Vagina (tissue), 2 donors: Measurements from ENCODE around the gene IRF9. TPM values are rescaled to one million over a fixed set of nuclear protein-coding genes. Genes with fewer than 3 reads are reported as not detected.

Experiments
- DNase-seq, 2 donors: peaks; one replicate each; pipeline ENCODE4 v3.0.0-alpha.2; 2017; ENCODE audit errors: extremely low spot score in 2 of 2
- H3K27ac ChIP-seq: fragments of 200-600 bp; sonication (generic); one replicate; pipeline ENCODE4 v1.5.1; 2019
- H3K27me3 ChIP-seq: fragments of 200-600 bp; sonication (generic); one replicate; pipeline ENCODE4 v1.5.1; 2019
- H3K36me3 ChIP-seq, 2 donors: fragments of 200-600 bp; sonication (generic); one replicate each; pipeline ENCODE4 v1.5.1; 2017 to 2019
- H3K4me1 ChIP-seq: fragments of 200-600 bp; sonication (generic); one replicate; pipeline ENCODE4 v1.5.1; 2019
- H3K4me3 ChIP-seq, 2 donors: fragments of 200-600 bp; sonication (generic); 1 replicate in 1 of 2; 2 replicates in 1 of 2; pipeline ENCODE4 v1.5.1; 2016 to 2019
- H3K9me3 ChIP-seq: fragments of 200-600 bp; sonication (generic); one replicate; pipeline ENCODE4 v1.5.1; 2019
- CTCF ChIP-seq, 3 experiments: fragments of 450-650 bp in 2 of 3; fragments of 200-600 bp in 1 of 3; sonication (generic) in 1 of 3; IDR thresholded peaks; one replicate each; pipeline ENCODE4 v1.5.1; 2017 to 2019; ENCODE audit warnings: antibody characterized with exemption in 3 of 3, mild to moderate bottlenecking in 2 of 3, moderate library complexity in 2 of 3
- POLR2A ChIP-seq, 2 donors: fragments of 450-650 bp; IDR thresholded peaks; one replicate each; pipeline ENCODE4 v1.6.1; 2017; ENCODE audit warnings: antibody characterized with exemption in 2 of 2, mild to moderate bottlenecking in 2 of 2, moderate library complexity in 2 of 2
- POLR2AphosphoS5 ChIP-seq, 2 donors: sonication (generic); formaldehyde crosslinking; IDR thresholded peaks; one replicate each; pipeline ENCODE4 v1.9.0; 2017; ENCODE audit warnings: antibody characterized with exemption in 2 of 2, mild to moderate bottlenecking in 2 of 2, low read depth in 1 of 2; ENCODE audit not compliant: insufficient read depth in 1 of 2
- intact Hi-C: fragments of 100-400 bp; cut with DNase I; formaldehyde crosslinking; loops from one replicate; pipeline ENCODE4 v1.15.1; 2023
- total RNA-seq: library from RNA; depleted of rRNA; stranded (reverse); fragments of >200 nt; gene quantifications from one replicate; pipeline ENCODE4 v1.2.3, GENCODE V29; 2016

The IRF9 gene
- total RNA-seq, 1 donor from 2014 or later, result 55.0 TPM

- H3K9me3 ChIP-seq, result no peaks in the 10 kb centered on the region
- H3K27ac ChIP-seq, result no peak overlapping the region
- no peak for TF ChIP-seq POLR2AphosphoS5 (IDR thresholded peaks at IDR 0.05; ENCODE audit: insufficient read depth in 1 of 2, low read depth in 1 of 2)
- TF ChIP-seq CTCF (IDR thresholded peaks at IDR 0.05), result no peak
- TF ChIP-seq POLR2A (IDR thresholded peaks at IDR 0.05), result no peak
- no peaks in the 10 kb centered on the region for H3K27me3 ChIP-seq
- no peak for DNase-seq
- H3K4me1 ChIP-seq, result peaks cover 13% of the 10 kb centered on the region
- no peaks in the 10 kb centered on the region for H3K36me3 ChIP-seq
- no peak overlapping the region for H3K4me3 ChIP-seq
- intact Hi-C loops, result no loop called here
These were observed 28.9 kb upstream of the IRF9 start for GRCh38 chr14:24132061-24132685.

- TF ChIP-seq POLR2A (IDR thresholded peaks at IDR 0.05) (no peak), POLR2AphosphoS5 (IDR thresholded peaks at IDR 0.05; ENCODE audit: insufficient read depth in 1 of 2, low read depth in 1 of 2) (no peak), CTCF (IDR thresholded peaks at IDR 0.05) (no peak)
- intact Hi-C loops, result no loop called here
- DNase-seq, result no peak
These were observed 28.1 kb upstream of the IRF9 start for GRCh38 chr14:24132976-24133375.

GRCh38 chr14:24133735-24134134 is 27.3 kb upstream of the IRF9 start:
- Histone ChIP-seq H3K9me3 (no peaks in the 10 kb centered on the region), H3K27ac (no peak overlapping the region), H3K36me3 (peaks cover 0 to 14% of the 10 kb centered on the region in 2 donors), H3K4me1 (peaks cover 22% of the 10 kb centered on the region), H3K27me3 (no peaks in the 10 kb centered on the region), H3K4me3 (no peak overlapping the region)
- DNase-seq, result no peak
- intact Hi-C loops, result no loop called here
- TF ChIP-seq POLR2A (IDR thresholded peaks at IDR 0.05), result no peak
- TF ChIP-seq POLR2AphosphoS5 (IDR thresholded peaks at IDR 0.05; ENCODE audit: insufficient read depth in 1 of 2, low read depth in 1 of 2), result no peak
- no peak for TF ChIP-seq CTCF (IDR thresholded peaks at IDR 0.05)

More at GRCh38 chr14:24132976-24133375, 28.1 kb upstream of the IRF9 start:
- Histone ChIP-seq H3K4me3 (no peak overlapping the region), H3K9me3 (no peaks in the 10 kb centered on the region), H3K27ac (no peak overlapping the region), H3K4me1 (peaks cover 16% of the 10 kb centered on the region), H3K36me3 (peaks cover 0 to 8% of the 10 kb centered on the region in 2 donors), H3K27me3 (no peaks in the 10 kb centered on the region)

GRCh38 chr14:24135584-24135833 is 25.6 kb upstream of the IRF9 start:
- intact Hi-C loops, result no loop called here
- Histone ChIP-seq H3K36me3 (peaks cover 0 to 22% of the 10 kb centered on the region in 2 donors), H3K9me3 (no peaks in the 10 kb centered on the region), H3K27ac (peak overlapping the region; percentile 85), H3K27me3 (no peaks in the 10 kb centered on the region), H3K4me3 (peak overlapping the region; percentile 68 to 100), H3K4me1 (peaks cover 39% of the 10 kb centered on the region)
- no peak for TF ChIP-seq POLR2A (IDR thresholded peaks at IDR 0.05)
- no peak for TF ChIP-seq POLR2AphosphoS5 (IDR thresholded peaks at IDR 0.05; ENCODE audit: insufficient read depth in 1 of 2, low read depth in 1 of 2)
- no peak for TF ChIP-seq CTCF (IDR thresholded peaks at IDR 0.05)
- DNase-seq, result no peak

- Histone ChIP-seq H3K27me3 (no peaks in the 10 kb centered on the region), H3K9me3 (no peaks in the 10 kb centered on the region), H3K36me3 (peaks cover 0 to 22% of the 10 kb centered on the region in 2 donors), H3K4me3 (peak within 1 kb of the TSS; percentile 68 to 100), H3K27ac (peak within 1 kb of the TSS; percentile 85), H3K4me1 (peaks cover 44% of the 10 kb centered on the region)
- intact Hi-C loops, result no loop called here
- no peak for DNase-seq
- TF ChIP-seq POLR2A (IDR thresholded peaks at IDR 0.05), result peak in 1 of 2 donors; percentile 68
- TF ChIP-seq POLR2AphosphoS5 (IDR thresholded peaks at IDR 0.05; ENCODE audit: insufficient read depth in 1 of 2, low read depth in 1 of 2), result peak; percentile 34 to 85
- TF ChIP-seq CTCF (IDR thresholded peaks at IDR 0.05), result no peak
These were observed 25.0 kb upstream of the IRF9 start, which contains the start of gene PSME1 for GRCh38 chr14:24135834-24136683. Gene PSME1 (plus strand): TSS chr14:24136194. CDS start chr14:24136263, 69 bp downstream.
